Osteocyte (in vitro differentiated cells): Measurements from ENCODE around the gene FOXL2NB. TPM values are rescaled to one million over a fixed set of nuclear protein-coding genes. Genes with fewer than 3 reads are reported as not detected.

Experiments used
- DNase-seq: peaks from one replicate; pipeline ENCODE4 v3.0.0; 2021; ENCODE audit warnings: mixed read lengths; ENCODE audit not compliant: unreplicated experiment; ENCODE audit errors: extremely low spot score
- H3K27ac Mint-ChIP-seq: one replicate; pipeline ENCODE4 v1.8.0; 2021; ENCODE audit warnings: mild to moderate bottlenecking, mixed read lengths; ENCODE audit not compliant: unreplicated experiment
- H3K27me3 Mint-ChIP-seq: one replicate; pipeline ENCODE4 v1.8.0; 2021; ENCODE audit warnings: mixed read lengths; ENCODE audit not compliant: unreplicated experiment
- H3K36me3 Mint-ChIP-seq: one replicate; pipeline ENCODE4 v1.8.0; 2021; ENCODE audit warnings: mixed read lengths; ENCODE audit not compliant: unreplicated experiment
- H3K4me1 Mint-ChIP-seq: one replicate; pipeline ENCODE4 v1.8.0; 2021; ENCODE audit warnings: mixed read lengths; ENCODE audit not compliant: unreplicated experiment
- H3K4me3 Mint-ChIP-seq: one replicate; pipeline ENCODE4 v1.8.0; 2021; ENCODE audit warnings: mild to moderate bottlenecking, moderate library complexity, mixed read lengths; ENCODE audit not compliant: unreplicated experiment
- H3K9me3 Mint-ChIP-seq: one replicate; pipeline ENCODE4 v1.8.0; 2021; ENCODE audit warnings: mixed read lengths; ENCODE audit not compliant: unreplicated experiment
- total RNA-seq: library from RNA; stranded (reverse); gene quantifications from 2 replicates; pipeline ENCODE4 v1.2.1, GENCODE V29; 2021
- TF ChIP-seq, protein P1 (sequence below): fragments of 200-600 bp; sonication (generic); IDR thresholded peaks from 2 replicates; pipeline ENCODE4 v1.5.0; 2021; ENCODE audit warnings: antibody characterized with exemption, mild to moderate bottlenecking, moderate library complexity

The FOXL2NB gene
- total RNA-seq, 1 donor from 2014 or later: 0.21 TPM

DNA sequence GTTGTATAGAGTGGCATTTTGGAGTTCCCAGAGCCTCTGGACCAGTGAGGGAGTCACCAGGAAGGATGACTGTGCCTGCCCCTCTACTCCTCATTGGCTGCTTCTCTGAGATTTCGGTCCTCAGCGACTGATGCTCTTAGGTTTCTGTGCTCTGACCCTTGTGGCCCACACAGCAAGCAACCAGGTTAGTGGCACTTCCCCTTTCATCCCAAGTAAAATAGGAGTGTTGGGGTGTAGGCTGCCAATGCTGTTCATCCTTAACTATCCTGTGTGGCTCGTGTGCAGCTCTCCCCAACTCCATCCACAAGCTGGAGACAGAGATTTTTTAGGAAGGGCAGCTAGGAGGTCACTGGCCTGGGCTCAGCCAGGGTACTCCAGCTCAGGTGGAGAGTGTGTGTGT is 37.8 kb downstream of the FOXL2NB start:
- Mint-ChIP-seq H3K27me3 (peaks cover 32% of the 10 kb centered on the region), H3K36me3 (no peaks in the 10 kb centered on the region), H3K4me3 (no peak overlapping the region), H3K4me1 (no peaks in the 10 kb centered on the region), H3K9me3 (no peaks in the 10 kb centered on the region), H3K27ac (no peak overlapping the region)
- TF ChIP-seq, protein P1, sequence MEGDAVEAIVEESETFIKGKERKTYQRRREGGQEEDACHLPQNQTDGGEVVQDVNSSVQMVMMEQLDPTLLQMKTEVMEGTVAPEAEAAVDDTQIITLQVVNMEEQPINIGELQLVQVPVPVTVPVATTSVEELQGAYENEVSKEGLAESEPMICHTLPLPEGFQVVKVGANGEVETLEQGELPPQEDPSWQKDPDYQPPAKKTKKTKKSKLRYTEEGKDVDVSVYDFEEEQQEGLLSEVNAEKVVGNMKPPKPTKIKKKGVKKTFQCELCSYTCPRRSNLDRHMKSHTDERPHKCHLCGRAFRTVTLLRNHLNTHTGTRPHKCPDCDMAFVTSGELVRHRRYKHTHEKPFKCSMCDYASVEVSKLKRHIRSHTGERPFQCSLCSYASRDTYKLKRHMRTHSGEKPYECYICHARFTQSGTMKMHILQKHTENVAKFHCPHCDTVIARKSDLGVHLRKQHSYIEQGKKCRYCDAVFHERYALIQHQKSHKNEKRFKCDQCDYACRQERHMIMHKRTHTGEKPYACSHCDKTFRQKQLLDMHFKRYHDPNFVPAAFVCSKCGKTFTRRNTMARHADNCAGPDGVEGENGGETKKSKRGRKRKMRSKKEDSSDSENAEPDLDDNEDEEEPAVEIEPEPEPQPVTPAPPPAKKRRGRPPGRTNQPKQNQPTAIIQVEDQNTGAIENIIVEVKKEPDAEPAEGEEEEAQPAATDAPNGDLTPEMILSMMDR: no peak
- no peak for DNase-seq

DNA sequence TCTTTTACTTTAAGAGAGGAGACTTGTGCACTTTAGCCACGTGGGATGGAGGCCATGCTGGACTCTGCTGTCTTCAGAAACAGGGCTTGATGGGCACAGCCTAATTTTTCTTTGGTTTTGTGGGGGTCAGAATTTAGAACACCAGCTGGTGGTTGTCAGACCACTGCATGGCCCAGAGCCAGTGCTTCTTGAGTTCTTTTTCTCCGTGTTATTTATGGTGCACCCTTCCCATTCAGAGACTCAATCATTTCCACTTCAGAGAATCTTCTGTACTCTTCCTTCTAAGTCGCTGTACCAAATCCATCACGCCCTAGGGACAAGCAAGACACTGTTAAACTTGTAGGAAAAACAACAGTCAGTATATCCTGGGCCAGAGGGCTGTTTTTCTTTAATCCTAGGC is 38.9 kb downstream of the FOXL2NB start:
- no peaks in the 10 kb centered on the region for H3K36me3 Mint-ChIP-seq
- DNase-seq: no peak
- no peak overlapping the region for H3K27ac Mint-ChIP-seq
- peaks cover 25% of the 10 kb centered on the region for H3K27me3 Mint-ChIP-seq
- no peaks in the 10 kb centered on the region for H3K4me1 Mint-ChIP-seq
- no peak overlapping the region for H3K4me3 Mint-ChIP-seq
- no peaks in the 10 kb centered on the region for H3K9me3 Mint-ChIP-seq
- TF ChIP-seq, protein P1: no peak

DNA sequence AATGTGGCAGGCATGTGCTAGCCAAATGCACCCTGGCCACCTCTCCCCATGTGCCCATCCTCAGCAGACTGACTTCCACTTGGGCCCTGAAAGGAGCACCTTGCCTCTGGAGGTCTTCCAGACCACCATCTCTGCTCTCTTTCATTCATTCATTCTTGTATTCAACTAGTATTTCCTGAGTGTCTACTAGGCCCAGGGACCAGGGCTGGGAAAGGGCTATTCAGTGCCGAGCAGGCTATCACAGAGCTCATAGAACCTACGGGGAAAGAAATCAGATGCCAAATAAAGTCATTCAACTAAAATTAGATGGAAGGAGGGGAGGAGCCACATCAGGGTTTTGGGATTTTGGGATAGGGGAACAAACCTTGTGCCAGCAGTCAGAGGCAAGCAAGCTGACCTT is 40.2 kb downstream of the FOXL2NB start:
- Mint-ChIP-seq H3K9me3 (no peaks in the 10 kb centered on the region), H3K4me1 (no peaks in the 10 kb centered on the region), H3K36me3 (no peaks in the 10 kb centered on the region), H3K27ac (no peak overlapping the region), H3K4me3 (no peak overlapping the region), H3K27me3 (peaks cover 20% of the 10 kb centered on the region)
- TF ChIP-seq, protein P1: no peak
- no peak for DNase-seq

DNA sequence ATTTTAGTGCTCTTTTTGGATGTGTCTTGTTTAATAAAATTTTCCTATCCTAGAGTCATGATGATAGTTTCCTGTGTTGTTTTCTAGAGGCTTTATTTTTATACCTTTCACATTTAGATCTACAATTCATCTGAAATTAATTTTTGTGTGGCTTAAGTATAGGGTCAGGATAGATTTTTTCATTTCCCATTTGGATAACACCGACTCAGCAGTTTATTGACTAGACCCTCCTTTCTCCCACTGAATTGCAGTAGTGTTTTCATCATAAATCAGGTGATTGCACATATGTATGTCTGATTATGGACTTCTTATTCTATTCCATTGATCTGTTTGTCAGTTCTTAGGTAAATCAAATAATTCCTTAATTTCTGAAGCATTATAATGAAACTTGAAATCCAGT is 48.7 kb downstream of the FOXL2NB start:
- TF ChIP-seq, protein P1: no peak
- DNase-seq: no peak
- peaks cover 37% of the 10 kb centered on the region for H3K27me3 Mint-ChIP-seq
- no peak overlapping the region for H3K4me3 Mint-ChIP-seq
- H3K27ac Mint-ChIP-seq: no peak overlapping the region
- H3K9me3 Mint-ChIP-seq: no peaks in the 10 kb centered on the region
- H3K36me3 Mint-ChIP-seq: no peaks in the 10 kb centered on the region
- no peaks in the 10 kb centered on the region for H3K4me1 Mint-ChIP-seq

Other genes starting within 250 kb of the FOXL2NB start
- gene PIK3CB, start 112.3 kb upstream of the FOXL2NB start, total RNA-seq: 15.9 and 16.7 TPM in 2 replicates
- 0.21 and 0.24 TPM in 2 replicates for gene FOXL2, start 80 bp upstream of the FOXL2NB start, total RNA-seq
- gene PRR23A, start 59.1 kb downstream of the FOXL2NB start, total RNA-seq: not detected in 2 replicates
- not detected in 2 replicates for gene PRR23B, start 73.7 kb downstream of the FOXL2NB start, total RNA-seq
- not detected in 2 replicates for gene PRR23C, start 97.7 kb downstream of the FOXL2NB start, total RNA-seq